Measurements from ENCODE around the gene ZNF853. TPM values are rescaled to one million over a fixed set of nuclear protein-coding genes. Genes with fewer than 3 reads are reported as not detected.

ZNF853 gene
- polyA plus RNA-seq, 1 of the 3 experiments (the other 2 are of a cell fraction), result 15.9 TPM

- Histone ChIP-seq H3K9me2 (no peaks in the 10 kb centered on the region), H2AFZ (ENCODE audit: low read depth) (peak within 1 kb of the TSS; percentile 90), H3K9me3 (no peaks in the 10 kb centered on the region), H3K27me3 (ENCODE audit: insufficient read depth) (no peaks in the 10 kb centered on the region), H4K20me1 (ENCODE audit: insufficient read depth) (no peaks in the 10 kb centered on the region), H3K9ac (peak within 1 kb of the TSS; percentile 88), H3F3A (replicated peaks; ENCODE audit: insufficient read depth) (peaks cover 27% of the 10 kb centered on the region), H3K4me1 (ENCODE audit: control insufficient read depth in 1 of 2, insufficient read depth in 2 of 2, low read depth in 1 of 2, low read length in 1 of 2) (peaks cover 0 to 7% of the 10 kb centered on the region in 2 experiments; a peak in 1 of 4 replicates), H3K4me2 (peak within 1 kb of the TSS; percentile 76), H3K27ac (ENCODE audit: low read depth in 2 of 2, low read length in 1 of 2) (peak within 1 kb of the TSS; percentile 80 to 89), H3K36me3 (replicated peaks in 1 of 2; ENCODE audit: control insufficient read depth in 1 of 2, insufficient read depth in 2 of 2, low read length in 1 of 2) (peaks cover 19 to 20% of the 10 kb centered on the region in 2 experiments), H3K4me3 (ENCODE audit: low read depth in 2 of 2, low read length in 1 of 2) (peak within 1 kb of the TSS; percentile 62 to 87), H3K79me2 (ENCODE audit: insufficient read depth) (peaks cover 13% of the 10 kb centered on the region; the same call in 1 of the 2 replicates)
- ChIA-PET CTCF (interaction anchor here (0.9 to 9.7 kb wide), 7 partner anchors 12 to 67 kb away, joined by 3 to 85 read pairs (median 8); partner anchors contain the start of gene INTS15), POLR2A (interaction anchor here (1.2 to 2.7 kb wide), 2 partner anchors 12 to 19 kb away, joined by 4 to 16 read pairs; partner anchors contain the start of gene INTS15)
- DNase-seq, result peak; percentile 99
- WGBS (ENCODE audit: low lambda C conversion rate), result 16% methylated on average over 41 of the region's 51 CpGs
- TF ChIP-seq RAD21 (IDR thresholded peaks at IDR 0.05; ENCODE audit: low read length) (no peak), POLR2AphosphoS5 (IDR thresholded peaks at IDR 0.05; ENCODE audit: low read depth, low read length) (peak; percentile 98), GABPA (IDR thresholded peaks at IDR 0.05; ENCODE audit: low read depth) (peak; percentile 94), FOXM1 (IDR thresholded peaks at IDR 0.05; ENCODE audit: low read depth) (no peak), TAF1 (IDR thresholded peaks at IDR 0.05; ENCODE audit: borderline replicate concordance, low read depth, low read length) (peak; percentile 91), MEF2A (IDR thresholded peaks at IDR 0.05; ENCODE audit: borderline replicate concordance, low read depth) (peak; percentile 23; the same call in 1 of the 2 replicates), RCOR1 (IDR thresholded peaks at IDR 0.05; ENCODE audit: low read length) (no peak; the same call in 1 of the 2 replicates), YY1 (IDR thresholded peaks at IDR 0.05; ENCODE audit: low read depth) (peak; percentile 61; the same call in 1 of the 2 replicates), MXI1 (IDR thresholded peaks at IDR 0.05; ENCODE audit: low read depth, low read length) (peak; percentile 76; the same call in 1 of the 2 replicates), RXRA (IDR thresholded peaks at IDR 0.05; ENCODE audit: borderline replicate concordance, low read depth) (no peak; the same call in 1 of the 2 replicates), TEAD4 (IDR thresholded peaks at IDR 0.05; ENCODE audit: borderline replicate concordance, insufficient read depth) (0 out of 2 replicates have a peak, but pooled peaks have one; percentile 31), CHD2 (IDR thresholded peaks at IDR 0.05; ENCODE audit: low read length, partially characterized antibody) (peak; percentile 96), TCF12 (IDR thresholded peaks at IDR 0.05) (no peak), FOSL2 (IDR thresholded peaks at IDR 0.05; ENCODE audit: borderline replicate concordance, low read depth) (no peak), SMC3 (IDR thresholded peaks at IDR 0.05; ENCODE audit: low read depth, low read length) (no peak), SIN3A (IDR thresholded peaks at IDR 0.05; ENCODE audit: borderline replicate concordance, low read depth, low read length) (peak; percentile 93; the same call in 1 of the 2 replicates), ELF1 (IDR thresholded peaks at IDR 0.05) (peak; percentile 79), NRF1 (IDR thresholded peaks at IDR 0.05; ENCODE audit: low read depth, low read length) (no peak)
- TF ChIP-seq, protein P1, sequence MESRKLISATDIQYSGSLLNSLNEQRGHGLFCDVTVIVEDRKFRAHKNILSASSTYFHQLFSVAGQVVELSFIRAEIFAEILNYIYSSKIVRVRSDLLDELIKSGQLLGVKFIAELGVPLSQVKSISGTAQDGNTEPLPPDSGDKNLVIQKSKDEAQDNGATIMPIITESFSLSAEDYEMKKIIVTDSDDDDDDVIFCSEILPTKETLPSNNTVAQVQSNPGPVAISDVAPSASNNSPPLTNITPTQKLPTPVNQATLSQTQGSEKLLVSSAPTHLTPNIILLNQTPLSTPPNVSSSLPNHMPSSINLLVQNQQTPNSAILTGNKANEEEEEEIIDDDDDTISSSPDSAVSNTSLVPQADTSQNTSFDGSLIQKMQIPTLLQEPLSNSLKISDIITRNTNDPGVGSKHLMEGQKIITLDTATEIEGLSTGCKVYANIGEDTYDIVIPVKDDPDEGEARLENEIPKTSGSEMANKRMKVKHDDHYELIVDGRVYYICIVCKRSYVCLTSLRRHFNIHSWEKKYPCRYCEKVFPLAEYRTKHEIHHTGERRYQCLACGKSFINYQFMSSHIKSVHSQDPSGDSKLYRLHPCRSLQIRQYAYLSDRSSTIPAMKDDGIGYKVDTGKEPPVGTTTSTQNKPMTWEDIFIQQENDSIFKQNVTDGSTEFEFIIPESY (IDR thresholded peaks at IDR 0.05; ENCODE audit: borderline replicate concordance, low read depth), result peak; percentile 90
- TF ChIP-seq, protein P2, sequence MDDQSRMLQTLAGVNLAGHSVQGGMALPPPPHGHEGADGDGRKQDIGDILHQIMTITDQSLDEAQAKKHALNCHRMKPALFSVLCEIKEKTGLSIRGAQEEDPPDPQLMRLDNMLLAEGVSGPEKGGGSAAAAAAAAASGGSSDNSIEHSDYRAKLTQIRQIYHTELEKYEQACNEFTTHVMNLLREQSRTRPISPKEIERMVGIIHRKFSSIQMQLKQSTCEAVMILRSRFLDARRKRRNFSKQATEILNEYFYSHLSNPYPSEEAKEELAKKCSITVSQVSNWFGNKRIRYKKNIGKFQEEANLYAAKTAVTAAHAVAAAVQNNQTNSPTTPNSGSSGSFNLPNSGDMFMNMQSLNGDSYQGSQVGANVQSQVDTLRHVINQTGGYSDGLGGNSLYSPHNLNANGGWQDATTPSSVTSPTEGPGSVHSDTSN (IDR thresholded peaks at IDR 0.05), result peak; percentile 52; the same call in 1 of the 2 replicates
- TF ChIP-seq, protein P3, sequence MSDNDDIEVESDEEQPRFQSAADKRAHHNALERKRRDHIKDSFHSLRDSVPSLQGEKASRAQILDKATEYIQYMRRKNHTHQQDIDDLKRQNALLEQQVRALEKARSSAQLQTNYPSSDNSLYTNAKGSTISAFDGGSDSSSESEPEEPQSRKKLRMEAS (IDR thresholded peaks at IDR 0.05; ENCODE audit: low read depth), result peak; percentile 91
- TF ChIP-seq, protein P4, sequence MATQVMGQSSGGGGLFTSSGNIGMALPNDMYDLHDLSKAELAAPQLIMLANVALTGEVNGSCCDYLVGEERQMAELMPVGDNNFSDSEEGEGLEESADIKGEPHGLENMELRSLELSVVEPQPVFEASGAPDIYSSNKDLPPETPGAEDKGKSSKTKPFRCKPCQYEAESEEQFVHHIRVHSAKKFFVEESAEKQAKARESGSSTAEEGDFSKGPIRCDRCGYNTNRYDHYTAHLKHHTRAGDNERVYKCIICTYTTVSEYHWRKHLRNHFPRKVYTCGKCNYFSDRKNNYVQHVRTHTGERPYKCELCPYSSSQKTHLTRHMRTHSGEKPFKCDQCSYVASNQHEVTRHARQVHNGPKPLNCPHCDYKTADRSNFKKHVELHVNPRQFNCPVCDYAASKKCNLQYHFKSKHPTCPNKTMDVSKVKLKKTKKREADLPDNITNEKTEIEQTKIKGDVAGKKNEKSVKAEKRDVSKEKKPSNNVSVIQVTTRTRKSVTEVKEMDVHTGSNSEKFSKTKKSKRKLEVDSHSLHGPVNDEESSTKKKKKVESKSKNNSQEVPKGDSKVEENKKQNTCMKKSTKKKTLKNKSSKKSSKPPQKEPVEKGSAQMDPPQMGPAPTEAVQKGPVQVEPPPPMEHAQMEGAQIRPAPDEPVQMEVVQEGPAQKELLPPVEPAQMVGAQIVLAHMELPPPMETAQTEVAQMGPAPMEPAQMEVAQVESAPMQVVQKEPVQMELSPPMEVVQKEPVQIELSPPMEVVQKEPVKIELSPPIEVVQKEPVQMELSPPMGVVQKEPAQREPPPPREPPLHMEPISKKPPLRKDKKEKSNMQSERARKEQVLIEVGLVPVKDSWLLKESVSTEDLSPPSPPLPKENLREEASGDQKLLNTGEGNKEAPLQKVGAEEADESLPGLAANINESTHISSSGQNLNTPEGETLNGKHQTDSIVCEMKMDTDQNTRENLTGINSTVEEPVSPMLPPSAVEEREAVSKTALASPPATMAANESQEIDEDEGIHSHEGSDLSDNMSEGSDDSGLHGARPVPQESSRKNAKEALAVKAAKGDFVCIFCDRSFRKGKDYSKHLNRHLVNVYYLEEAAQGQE (IDR thresholded peaks at IDR 0.05; ENCODE audit: low read depth, low read length), result peak; percentile 57; the same call in 1 of the 2 replicates
- TF ChIP-seq, protein P5, sequence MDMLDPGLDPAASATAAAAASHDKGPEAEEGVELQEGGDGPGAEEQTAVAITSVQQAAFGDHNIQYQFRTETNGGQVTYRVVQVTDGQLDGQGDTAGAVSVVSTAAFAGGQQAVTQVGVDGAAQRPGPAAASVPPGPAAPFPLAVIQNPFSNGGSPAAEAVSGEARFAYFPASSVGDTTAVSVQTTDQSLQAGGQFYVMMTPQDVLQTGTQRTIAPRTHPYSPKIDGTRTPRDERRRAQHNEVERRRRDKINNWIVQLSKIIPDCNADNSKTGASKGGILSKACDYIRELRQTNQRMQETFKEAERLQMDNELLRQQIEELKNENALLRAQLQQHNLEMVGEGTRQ (IDR thresholded peaks at IDR 0.05; ENCODE audit: borderline replicate concordance, low read depth, low read length), result no peak; the same call in 1 of the 2 replicates
- TF ChIP-seq, protein P6, sequence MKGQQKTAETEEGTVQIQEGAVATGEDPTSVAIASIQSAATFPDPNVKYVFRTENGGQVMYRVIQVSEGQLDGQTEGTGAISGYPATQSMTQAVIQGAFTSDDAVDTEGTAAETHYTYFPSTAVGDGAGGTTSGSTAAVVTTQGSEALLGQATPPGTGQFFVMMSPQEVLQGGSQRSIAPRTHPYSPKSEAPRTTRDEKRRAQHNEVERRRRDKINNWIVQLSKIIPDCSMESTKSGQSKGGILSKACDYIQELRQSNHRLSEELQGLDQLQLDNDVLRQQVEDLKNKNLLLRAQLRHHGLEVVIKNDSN (IDR thresholded peaks at IDR 0.05; ENCODE audit: borderline replicate concordance, low read depth), result peak; percentile 59; the same call in 1 of the 2 replicates
Measured at GRCh38 chr7:6577369-6578113, 37.9 kb upstream of the ZNF853 start, which contains the start of gene ZDHHC4. Gene ZDHHC4 (plus strand): TSS chr7:6577454. CDS start chr7:6580562, 3,108 bp downstream.
